ENCODE results near the gene CMIP. TPM values are rescaled to one million over a fixed set of nuclear protein-coding genes. Genes with fewer than 3 reads are reported as not detected.

Gene CMIP
- polyA plus RNA-seq, 1 of the 3 experiments (the other 2 are of a cell fraction), result 5.4 TPM

- TF ChIP-seq, protein P1, sequence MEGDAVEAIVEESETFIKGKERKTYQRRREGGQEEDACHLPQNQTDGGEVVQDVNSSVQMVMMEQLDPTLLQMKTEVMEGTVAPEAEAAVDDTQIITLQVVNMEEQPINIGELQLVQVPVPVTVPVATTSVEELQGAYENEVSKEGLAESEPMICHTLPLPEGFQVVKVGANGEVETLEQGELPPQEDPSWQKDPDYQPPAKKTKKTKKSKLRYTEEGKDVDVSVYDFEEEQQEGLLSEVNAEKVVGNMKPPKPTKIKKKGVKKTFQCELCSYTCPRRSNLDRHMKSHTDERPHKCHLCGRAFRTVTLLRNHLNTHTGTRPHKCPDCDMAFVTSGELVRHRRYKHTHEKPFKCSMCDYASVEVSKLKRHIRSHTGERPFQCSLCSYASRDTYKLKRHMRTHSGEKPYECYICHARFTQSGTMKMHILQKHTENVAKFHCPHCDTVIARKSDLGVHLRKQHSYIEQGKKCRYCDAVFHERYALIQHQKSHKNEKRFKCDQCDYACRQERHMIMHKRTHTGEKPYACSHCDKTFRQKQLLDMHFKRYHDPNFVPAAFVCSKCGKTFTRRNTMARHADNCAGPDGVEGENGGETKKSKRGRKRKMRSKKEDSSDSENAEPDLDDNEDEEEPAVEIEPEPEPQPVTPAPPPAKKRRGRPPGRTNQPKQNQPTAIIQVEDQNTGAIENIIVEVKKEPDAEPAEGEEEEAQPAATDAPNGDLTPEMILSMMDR (IDR thresholded peaks at IDR 0.05), result no peak
- no peak for TF ChIP-seq EP300 (IDR thresholded peaks at IDR 0.05; ENCODE audit: borderline replicate concordance in 1 of 2, low read depth in 1 of 2, low read length in 1 of 2)
Measured at GRCh38 chr16:81477697-81478693, 33.4 kb downstream of the CMIP start (continued).

DNA sequence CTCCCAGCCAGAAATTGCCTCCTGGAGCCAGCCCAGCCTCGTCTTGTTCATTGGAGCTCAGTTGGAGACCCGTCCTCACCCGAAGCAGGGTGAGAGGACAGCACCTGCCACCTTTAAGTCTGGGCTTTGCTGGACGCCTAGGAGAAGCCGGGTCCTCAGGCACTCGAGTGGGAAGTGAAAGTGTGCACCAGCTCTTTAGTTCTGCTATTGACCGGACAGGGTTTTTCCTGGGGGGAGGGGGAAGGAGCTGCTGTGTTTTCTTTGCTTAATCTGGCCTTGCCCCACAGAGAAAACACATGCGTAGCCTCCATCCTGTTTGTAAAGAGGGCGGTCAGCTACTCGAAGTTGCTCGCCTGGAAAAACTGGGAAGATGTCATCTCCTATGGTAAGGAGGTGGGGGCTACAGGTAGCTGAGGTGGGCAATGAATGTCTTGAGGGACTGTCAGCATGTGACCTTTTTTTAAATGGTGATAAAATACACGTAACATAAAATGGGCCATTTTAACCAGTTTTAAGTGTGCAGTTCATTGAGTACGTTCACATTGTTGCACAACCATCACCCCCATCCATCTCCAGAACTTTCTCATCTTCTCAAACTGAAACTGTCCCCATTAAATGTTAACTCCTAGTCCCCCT is 34.4 kb downstream of the CMIP start:
- Histone ChIP-seq H4K20me1 (ENCODE audit: insufficient read depth) (peaks cover 12% of the 10 kb centered on the region; the same call in 1 of the 2 replicates), H3K27me3 (ENCODE audit: insufficient read depth) (no peaks in the 10 kb centered on the region), H3K9ac (no peak overlapping the region), H3K79me2 (ENCODE audit: insufficient read depth) (peaks cover 17% of the 10 kb centered on the region; the same call in 1 of the 2 replicates), H3K36me3 (replicated peaks in 1 of 2; ENCODE audit: control insufficient read depth in 1 of 2, insufficient read depth in 2 of 2, low read length in 1 of 2) (no peaks in the 10 kb centered on the region), H3K4me3 (ENCODE audit: low read depth in 2 of 2, low read length in 1 of 2) (no peak overlapping the region), H2AFZ (ENCODE audit: low read depth) (no peak overlapping the region), H3K4me2 (no peak overlapping the region), H3K27ac (ENCODE audit: low read depth in 2 of 2, low read length in 1 of 2) (no peak overlapping the region), H3K4me1 (ENCODE audit: control insufficient read depth in 1 of 2, insufficient read depth in 2 of 2, low read depth in 1 of 2, low read length in 1 of 2) (peaks cover 0 to 19% of the 10 kb centered on the region in 2 experiments; a peak in 2 of 4 replicates), H3F3A (replicated peaks; ENCODE audit: insufficient read depth) (no peaks in the 10 kb centered on the region), H3K9me3 (no peaks in the 10 kb centered on the region), H3K9me2 (no peaks in the 10 kb centered on the region)
- ChIA-PET CTCF (no interaction called here), POLR2A (no interaction called here)
- 85% methylated on average over 13 of the region's 13 CpGs for WGBS (ENCODE audit: low lambda C conversion rate)
- DNase-seq, result no peak
- TF ChIP-seq TAF1 (IDR thresholded peaks at IDR 0.05; ENCODE audit: borderline replicate concordance, low read depth, low read length) (no peak), FOXM1 (IDR thresholded peaks at IDR 0.05; ENCODE audit: low read depth) (no peak), JUND (IDR thresholded peaks at IDR 0.05) (no peak), CHD2 (IDR thresholded peaks at IDR 0.05; ENCODE audit: low read length, partially characterized antibody) (no peak), TEAD4 (IDR thresholded peaks at IDR 0.05; ENCODE audit: borderline replicate concordance, insufficient read depth) (no peak), RFX5 (IDR thresholded peaks at IDR 0.05; ENCODE audit: low read length) (no peak), PBX3 (IDR thresholded peaks at IDR 0.05) (no peak), POLR2AphosphoS5 (IDR thresholded peaks at IDR 0.05; ENCODE audit: low read depth, low read length) (no peak), YY1 (IDR thresholded peaks at IDR 0.05; ENCODE audit: low read depth) (no peak), EZH2phosphoT487 (IDR thresholded peaks at IDR 0.05; ENCODE audit: borderline replicate concordance, low read depth) (no peak), SMC3 (IDR thresholded peaks at IDR 0.05; ENCODE audit: low read depth, low read length) (no peak), NRF1 (IDR thresholded peaks at IDR 0.05; ENCODE audit: low read depth, low read length) (no peak), GABPA (IDR thresholded peaks at IDR 0.05; ENCODE audit: low read depth) (no peak), SIN3A (IDR thresholded peaks at IDR 0.05; ENCODE audit: borderline replicate concordance, low read depth, low read length) (no peak)
- TF ChIP-seq, protein P2, sequence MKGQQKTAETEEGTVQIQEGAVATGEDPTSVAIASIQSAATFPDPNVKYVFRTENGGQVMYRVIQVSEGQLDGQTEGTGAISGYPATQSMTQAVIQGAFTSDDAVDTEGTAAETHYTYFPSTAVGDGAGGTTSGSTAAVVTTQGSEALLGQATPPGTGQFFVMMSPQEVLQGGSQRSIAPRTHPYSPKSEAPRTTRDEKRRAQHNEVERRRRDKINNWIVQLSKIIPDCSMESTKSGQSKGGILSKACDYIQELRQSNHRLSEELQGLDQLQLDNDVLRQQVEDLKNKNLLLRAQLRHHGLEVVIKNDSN (IDR thresholded peaks at IDR 0.05; ENCODE audit: borderline replicate concordance, low read depth), result no peak
- TF ChIP-seq, protein P3, sequence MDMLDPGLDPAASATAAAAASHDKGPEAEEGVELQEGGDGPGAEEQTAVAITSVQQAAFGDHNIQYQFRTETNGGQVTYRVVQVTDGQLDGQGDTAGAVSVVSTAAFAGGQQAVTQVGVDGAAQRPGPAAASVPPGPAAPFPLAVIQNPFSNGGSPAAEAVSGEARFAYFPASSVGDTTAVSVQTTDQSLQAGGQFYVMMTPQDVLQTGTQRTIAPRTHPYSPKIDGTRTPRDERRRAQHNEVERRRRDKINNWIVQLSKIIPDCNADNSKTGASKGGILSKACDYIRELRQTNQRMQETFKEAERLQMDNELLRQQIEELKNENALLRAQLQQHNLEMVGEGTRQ (IDR thresholded peaks at IDR 0.05; ENCODE audit: borderline replicate concordance, low read depth, low read length), result no peak
- TF ChIP-seq, protein P4, sequence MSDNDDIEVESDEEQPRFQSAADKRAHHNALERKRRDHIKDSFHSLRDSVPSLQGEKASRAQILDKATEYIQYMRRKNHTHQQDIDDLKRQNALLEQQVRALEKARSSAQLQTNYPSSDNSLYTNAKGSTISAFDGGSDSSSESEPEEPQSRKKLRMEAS (IDR thresholded peaks at IDR 0.05; ENCODE audit: low read depth), result no peak
- TF ChIP-seq, protein P5, sequence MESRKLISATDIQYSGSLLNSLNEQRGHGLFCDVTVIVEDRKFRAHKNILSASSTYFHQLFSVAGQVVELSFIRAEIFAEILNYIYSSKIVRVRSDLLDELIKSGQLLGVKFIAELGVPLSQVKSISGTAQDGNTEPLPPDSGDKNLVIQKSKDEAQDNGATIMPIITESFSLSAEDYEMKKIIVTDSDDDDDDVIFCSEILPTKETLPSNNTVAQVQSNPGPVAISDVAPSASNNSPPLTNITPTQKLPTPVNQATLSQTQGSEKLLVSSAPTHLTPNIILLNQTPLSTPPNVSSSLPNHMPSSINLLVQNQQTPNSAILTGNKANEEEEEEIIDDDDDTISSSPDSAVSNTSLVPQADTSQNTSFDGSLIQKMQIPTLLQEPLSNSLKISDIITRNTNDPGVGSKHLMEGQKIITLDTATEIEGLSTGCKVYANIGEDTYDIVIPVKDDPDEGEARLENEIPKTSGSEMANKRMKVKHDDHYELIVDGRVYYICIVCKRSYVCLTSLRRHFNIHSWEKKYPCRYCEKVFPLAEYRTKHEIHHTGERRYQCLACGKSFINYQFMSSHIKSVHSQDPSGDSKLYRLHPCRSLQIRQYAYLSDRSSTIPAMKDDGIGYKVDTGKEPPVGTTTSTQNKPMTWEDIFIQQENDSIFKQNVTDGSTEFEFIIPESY (IDR thresholded peaks at IDR 0.05; ENCODE audit: borderline replicate concordance, low read depth), result no peak

All from SK-N-SH (cell line).